Measurements from ENCODE around the gene NEUROG2.

- TF ChIP-seq EP300 (IDR thresholded peaks at IDR 0.05; ENCODE audit: borderline replicate concordance) (no peak), REST (IDR thresholded peaks at IDR 0.05; ENCODE audit: low read depth) (no peak), USF1 (IDR thresholded peaks at IDR 0.05) (no peak), TCF12 (IDR thresholded peaks at IDR 0.05; ENCODE audit: low read depth) (no peak), NFIC (IDR thresholded peaks at IDR 0.05) (no peak), YY1 (IDR thresholded peaks at IDR 0.05; ENCODE audit: low read depth) (no peak), CEBPB (IDR thresholded peaks at IDR 0.05) (no peak), EGR1 (IDR thresholded peaks at IDR 0.05) (no peak), MAX (IDR thresholded peaks at IDR 0.05) (no peak), CREB1 (IDR thresholded peaks at IDR 0.05; ENCODE audit: low read depth) (no peak), TAF1 (IDR thresholded peaks at IDR 0.05; ENCODE audit: low read depth) (no peak)
Observed at GRCh38 chr4:112545346-112545745, 29.4 kb upstream of the NEUROG2 start.

All from Ishikawa (cell line).